SK-N-SH (cell line): ENCODE data around the gene SMYD3. TPM values are rescaled to one million over a fixed set of nuclear protein-coding genes. Genes with fewer than 3 reads are reported as not detected.

ENCODE experiments used
- CTCF ChIA-PET: fragments of 300-600, 350-600 bp; formaldehyde crosslinking; extraction: SDS; loops from one replicate; lab custom pipeline; 2021; lab: Yijun Ruan, JAX
- POLR2A ChIA-PET: fragments of 350-600 bp; sonication (Branson Sonifier 250); formaldehyde crosslinking; extraction: SDS; loops from one replicate; lab custom pipeline; 2020; ENCODE audit warnings: antibody characterized with exemption, inconsistent platforms; lab: Yijun Ruan, JAX
- DNase-seq: peaks from one replicate; pipeline ENCODE4 v3.0.0; 2012
- H2AFZ ChIP-seq: fragments of 200-600 bp; sonication (generic); 2 replicates; pipeline ENCODE4 v1.8.1; 2016; ENCODE audit warnings: antibody characterized with exemption, mild to moderate bottlenecking, low read depth
- H3F3A ChIP-seq: fragments of 200-600 bp; sonication (generic); replicated peaks from 2 replicates; pipeline ENCODE3; 2016; ENCODE audit warnings: antibody characterized with exemption, mild to moderate bottlenecking; ENCODE audit not compliant: insufficient read depth
- H3K27ac ChIP-seq, 2 experiments: fragments of 200-500 bp in 1 of 2; fragments of 200-600 bp in 1 of 2; sonication (Bioruptor generic) in 1 of 2; sonication (generic), shearing (Covaris generic) in 1 of 2; 2 replicates each; pipeline versions ENCODE4 v1.5.1 to v1.6.1; 2014 to 2016; ENCODE audit warnings: low read depth in 2 of 2, inconsistent platforms in 1 of 2, low read length in 1 of 2, mild to moderate bottlenecking in 1 of 2, mixed read lengths in 1 of 2
- H3K27me3 ChIP-seq: fragments of 200-600 bp; sonication (generic), shearing (Covaris generic); 2 replicates; pipeline ENCODE4 v1.6.1; 2016; ENCODE audit warnings: mixed run types; ENCODE audit not compliant: insufficient read depth
- H3K36me3 ChIP-seq, 2 experiments: fragments of 200-500 bp in 1 of 2; fragments of 200-600 bp in 1 of 2; sonication (Bioruptor generic) in 1 of 2; sonication (generic) in 1 of 2; replicated peaks in 1 of 2; 2 replicates each; pipeline versions ENCODE3 to v1.5.1; 2014 to 2016; ENCODE audit warnings: low read length in 1 of 2, mild to moderate bottlenecking in 1 of 2; ENCODE audit not compliant: insufficient read depth in 2 of 2, control insufficient read depth in 1 of 2
- H3K4me1 ChIP-seq, 2 experiments: fragments of 200-500 bp in 1 of 2; fragments of 200-600 bp in 1 of 2; sonication (Bioruptor generic) in 1 of 2; sonication (generic), shearing (Covaris generic) in 1 of 2; 2 replicates each; pipeline versions ENCODE4 v1.5.1 to v1.6.1; 2014 to 2016; ENCODE audit warnings: low read depth in 1 of 2, low read length in 1 of 2, mixed run types in 1 of 2; ENCODE audit not compliant: insufficient read depth in 2 of 2, control insufficient read depth in 1 of 2
- H3K4me2 ChIP-seq: fragments of 200-600 bp; sonication (generic), shearing (Covaris generic); 2 replicates; pipeline ENCODE4 v1.6.1; 2017; ENCODE audit warnings: mixed run types
- H3K4me3 ChIP-seq, 2 experiments: fragments of 200-500 bp in 1 of 2; fragments of 200-600 bp in 1 of 2; sonication (Bioruptor generic) in 1 of 2; sonication (generic), shearing (Covaris generic) in 1 of 2; 2 replicates each; pipeline versions ENCODE4 v1.5.1 to v1.8.1; 2014 to 2016; ENCODE audit warnings: low read depth in 2 of 2, inconsistent platforms in 1 of 2, low read length in 1 of 2, mild to moderate bottlenecking in 1 of 2, mixed read lengths in 1 of 2, moderate library complexity in 1 of 2
- H3K79me2 ChIP-seq: fragments of 200-600 bp; sonication (generic); 2 replicates; pipeline ENCODE4 v1.8.1; 2017; ENCODE audit warnings: mild to moderate bottlenecking; ENCODE audit not compliant: insufficient read depth
- H3K9ac ChIP-seq: fragments of 200-600 bp; sonication (generic); 2 replicates; pipeline ENCODE4 v1.6.1; 2017; ENCODE audit warnings: mixed run types
- H3K9me2 ChIP-seq: fragments of 200-600 bp; sonication (generic); 2 replicates; pipeline ENCODE4 v1.6.1; 2017; ENCODE audit warnings: mixed run types
- H3K9me3 ChIP-seq: fragments of 200-600 bp; sonication (generic); 2 replicates; pipeline ENCODE4 v1.6.1; 2017; ENCODE audit warnings: mixed run types, mild to moderate bottlenecking, moderate library complexity
- H4K20me1 ChIP-seq: fragments of 200-600 bp; sonication (generic); 2 replicates; pipeline ENCODE4 v1.6.1; 2017; ENCODE audit warnings: mild to moderate bottlenecking, mixed run types; ENCODE audit not compliant: insufficient read depth
- CHD2 ChIP-seq: fragments of 150-350 bp; IDR thresholded peaks from 2 replicates; pipeline ENCODE4 v1.6.1; 2018; ENCODE audit warnings: low read length; ENCODE audit not compliant: partially characterized antibody
- FOXJ3 ChIP-seq: sonication (generic); formaldehyde crosslinking; IDR thresholded peaks from 2 replicates; pipeline ENCODE4 v1.5.1; 2020; ENCODE audit warnings: mild to moderate bottlenecking, missing genetic modification reagents
- FOXM1 ChIP-seq: IDR thresholded peaks from 2 replicates; pipeline ENCODE4 v1.4.0; 2012; ENCODE audit warnings: low read depth, mild to moderate bottlenecking
- MAX ChIP-seq: IDR thresholded peaks from 2 replicates; pipeline ENCODE4 v1.4.0; 2012; ENCODE audit warnings: low read depth
- NFIC ChIP-seq: IDR thresholded peaks from 2 replicates; pipeline ENCODE4 v1.4.0; 2012; ENCODE audit warnings: borderline replicate concordance
- NRF1 ChIP-seq: IDR thresholded peaks from 2 replicates; pipeline ENCODE4 v1.6.1; 2012; ENCODE audit warnings: low read depth, mild to moderate bottlenecking, low read length
- POLR2AphosphoS5 ChIP-seq: IDR thresholded peaks from 2 replicates; pipeline ENCODE4 v1.6.1; 2012; ENCODE audit warnings: low read depth, low read length
- RCOR1 ChIP-seq: fragments of 150-350 bp; IDR thresholded peaks from 2 replicates; pipeline ENCODE4 v1.6.1; 2017; ENCODE audit warnings: antibody characterized with exemption, low read length
- RFX5 ChIP-seq: IDR thresholded peaks from 2 replicates; pipeline ENCODE4 v1.6.1; 2012; ENCODE audit warnings: mild to moderate bottlenecking, improper control_type of control experiment, low read length
- RXRA ChIP-seq: IDR thresholded peaks from 2 replicates; pipeline ENCODE4 v1.4.0; 2012; ENCODE audit warnings: low read depth, mild to moderate bottlenecking, borderline replicate concordance
- SIN3A ChIP-seq: IDR thresholded peaks from 2 replicates; pipeline ENCODE4 v1.6.1; 2012; ENCODE audit warnings: low read depth, mild to moderate bottlenecking, low read length, moderate library complexity, borderline replicate concordance
- TCF12 ChIP-seq: IDR thresholded peaks from 2 replicates; pipeline ENCODE4 v1.4.0; 2012
- USF1 ChIP-seq: IDR thresholded peaks from 2 replicates; pipeline ENCODE4 v1.4.0; 2012; ENCODE audit warnings: low read depth, borderline replicate concordance
- YY1 ChIP-seq: IDR thresholded peaks from 2 replicates; pipeline ENCODE4 v1.4.0; 2012; ENCODE audit warnings: low read depth, mild to moderate bottlenecking
- WGBS: methylation state at CpG from one replicate; pipeline ENCODE4 v1.1.6; 2017; ENCODE audit warnings: low lambda C conversion rate; 5-methylcytosine and 5-hydroxymethylcytosine counted together
- polyA plus RNA-seq, 3 experiments: library from polyadenylated mRNA; depleted of rRNA; stranded (reverse); fragments of >200 nt; gene quantifications; 2 replicates each; pipeline ENCODE4 v1.2.3, GENCODE V29; 2012
- TF ChIP-seq, protein P1 (sequence below): fragments of 150-350 bp; IDR thresholded peaks from 2 replicates; pipeline ENCODE4 v1.6.1; 2016; ENCODE audit warnings: mild to moderate bottlenecking, low read depth, low read length
- TF ChIP-seq, protein P2 (sequence below): fragments of 150-350 bp; IDR thresholded peaks from 2 replicates; pipeline ENCODE4 v1.6.1; 2017; ENCODE audit warnings: antibody characterized with exemption, low read length, low read depth, borderline replicate concordance

SMYD3 gene
- polyA plus RNA-seq, 1 of the 3 experiments (the other 2 are of a cell fraction) = 31.4 TPM

DNA sequence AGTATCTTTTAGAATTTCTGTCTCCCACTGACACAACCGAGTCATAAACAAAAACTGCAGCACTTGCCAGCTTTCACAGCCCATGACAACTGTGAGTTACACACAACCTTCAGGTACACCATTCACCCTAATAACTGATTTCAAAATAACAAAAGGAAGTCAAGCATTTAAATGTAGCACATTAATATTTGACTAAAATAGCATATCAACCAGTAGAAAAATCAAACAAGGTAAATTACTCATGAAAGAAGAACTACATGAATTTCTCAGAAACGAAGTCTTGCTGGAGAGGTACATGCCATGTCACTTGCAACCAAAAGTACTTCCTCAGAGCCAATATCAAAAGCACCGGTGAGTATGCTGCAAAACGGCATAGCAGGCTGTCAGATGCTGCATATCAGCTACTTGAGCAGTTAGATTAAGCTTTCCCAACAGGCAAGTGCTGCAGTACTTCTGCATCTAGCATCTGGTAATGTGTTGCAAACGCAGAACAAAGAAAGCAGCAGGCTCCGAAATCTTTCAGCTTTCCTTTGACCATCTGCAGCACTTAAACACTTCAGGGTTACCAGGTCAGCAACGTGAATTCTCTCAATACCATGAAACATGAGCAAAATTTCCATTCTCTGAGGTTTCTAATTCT, 223.2 kb downstream of the SMYD3 start:
- no peaks in the 10 kb centered on the region for H4K20me1 ChIP-seq
- ChIA-PET POLR2A (no interaction called here), CTCF (interaction anchor here (0.9 to 1.6 kb wide), 4 partner anchors 9 to 1131 kb away, joined by 3 to 5 read pairs (median 3); no protein-coding TSS in a partner anchor)
- WGBS = 89% methylated on average over 7 of the region's 7 CpGs
- H3K36me3 ChIP-seq = no peaks in the 10 kb centered on the region
- TF ChIP-seq YY1 (no peak), TCF12 (no peak), NRF1 (no peak)
- H3K79me2 ChIP-seq = no peaks in the 10 kb centered on the region
- no peaks in the 10 kb centered on the region for H3K27me3 ChIP-seq
- no peak overlapping the region for H3K4me2 ChIP-seq
- H3K9me3 ChIP-seq = no peaks in the 10 kb centered on the region
- no peak overlapping the region for H3K4me3 ChIP-seq
- H3K9ac ChIP-seq = no peak overlapping the region
- no peak overlapping the region for H3K27ac ChIP-seq
- H3F3A ChIP-seq = no peaks in the 10 kb centered on the region
- H3K4me1 ChIP-seq = peaks cover 0 to 13% of the 10 kb centered on the region in 2 experiments; a peak in 2 of 4 replicates
- H2AFZ ChIP-seq = no peak overlapping the region
- H3K9me2 ChIP-seq = no peaks in the 10 kb centered on the region
- no peak for DNase-seq

DNA sequence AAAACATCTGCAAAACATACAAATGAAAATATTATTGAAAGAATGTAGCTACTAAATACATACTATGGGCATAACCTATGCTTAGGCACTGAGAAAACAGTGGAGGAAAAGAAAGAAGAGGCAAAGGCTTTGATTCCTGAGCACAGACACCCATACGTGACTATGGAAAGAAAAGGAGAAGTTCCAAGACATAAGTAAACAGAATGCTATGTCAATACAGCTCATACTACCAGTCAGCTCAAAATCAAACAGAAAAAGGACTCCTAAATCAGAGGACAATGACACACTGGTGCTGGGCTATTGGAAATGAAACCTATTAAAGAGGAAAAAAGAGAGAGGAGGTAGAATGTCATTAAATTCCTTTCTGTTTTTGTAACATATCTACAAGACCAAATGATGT, 225.4 kb downstream of the SMYD3 start:
- POLR2A ChIA-PET = no interaction called here
- Histone ChIP-seq H3K9me3 (no peaks in the 10 kb centered on the region), H3K4me1 (peaks cover 0 to 13% of the 10 kb centered on the region in 2 experiments; a peak in 2 of 4 replicates), H3K27me3 (no peaks in the 10 kb centered on the region), H3K27ac (no peak overlapping the region), H3K4me2 (no peak overlapping the region), H3K79me2 (no peaks in the 10 kb centered on the region), H3K4me3 (no peak overlapping the region), H4K20me1 (no peaks in the 10 kb centered on the region), H2AFZ (no peak overlapping the region), H3K36me3 (no peaks in the 10 kb centered on the region), H3K9ac (no peak overlapping the region), H3F3A (no peaks in the 10 kb centered on the region), H3K9me2 (no peaks in the 10 kb centered on the region)
- no peak for DNase-seq
- no peak for TF ChIP-seq RCOR1
- TF ChIP-seq, protein P1, sequence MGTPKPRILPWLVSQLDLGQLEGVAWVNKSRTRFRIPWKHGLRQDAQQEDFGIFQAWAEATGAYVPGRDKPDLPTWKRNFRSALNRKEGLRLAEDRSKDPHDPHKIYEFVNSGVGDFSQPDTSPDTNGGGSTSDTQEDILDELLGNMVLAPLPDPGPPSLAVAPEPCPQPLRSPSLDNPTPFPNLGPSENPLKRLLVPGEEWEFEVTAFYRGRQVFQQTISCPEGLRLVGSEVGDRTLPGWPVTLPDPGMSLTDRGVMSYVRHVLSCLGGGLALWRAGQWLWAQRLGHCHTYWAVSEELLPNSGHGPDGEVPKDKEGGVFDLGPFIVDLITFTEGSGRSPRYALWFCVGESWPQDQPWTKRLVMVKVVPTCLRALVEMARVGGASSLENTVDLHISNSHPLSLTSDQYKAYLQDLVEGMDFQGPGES = no peak
- no peak for TF ChIP-seq FOXJ3 (CRISPR knock-in tag)
- no peak for TF ChIP-seq FOXM1
- TF ChIP-seq NFIC = no peak
- no peak for TF ChIP-seq RXRA
- no peak for TF ChIP-seq YY1
- CTCF ChIA-PET = interaction anchor here (1.0 to 4.4 kb wide), 4 partner anchors 9 to 1128 kb away, joined by 3 to 40 read pairs (median 6); partner anchors contain the start of gene KIF26B
- 89% methylated on average over 1 of the region's 1 CpG for WGBS

DNA sequence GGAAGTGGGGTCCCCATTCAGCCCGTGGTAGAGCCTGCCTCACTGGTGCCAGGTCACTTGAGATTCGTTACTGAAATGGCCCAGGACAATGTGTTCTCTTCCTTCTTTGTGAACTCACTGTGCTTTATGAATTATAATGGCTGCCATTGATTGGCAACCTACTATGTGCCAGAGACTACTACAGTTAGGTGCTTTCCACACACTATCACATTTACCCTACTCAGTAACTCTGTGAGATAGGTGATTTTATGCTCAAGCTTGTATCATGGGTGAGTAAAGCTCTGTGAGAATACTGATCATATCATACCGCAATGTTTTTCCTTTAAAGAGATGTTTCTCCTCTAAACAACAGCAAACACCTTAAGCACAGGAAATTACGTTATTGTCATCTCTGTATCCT, 225.9 kb downstream of the SMYD3 start:
- Histone ChIP-seq H4K20me1 (no peaks in the 10 kb centered on the region), H3K79me2 (no peaks in the 10 kb centered on the region), H3K9me3 (no peaks in the 10 kb centered on the region), H3K9ac (no peak overlapping the region), H3K36me3 (no peaks in the 10 kb centered on the region), H3K4me2 (no peak overlapping the region), H2AFZ (no peak overlapping the region), H3K4me3 (no peak overlapping the region), H3K4me1 (peaks cover 0 to 13% of the 10 kb centered on the region in 2 experiments; a peak in 2 of 4 replicates), H3K27me3 (no peaks in the 10 kb centered on the region), H3F3A (no peaks in the 10 kb centered on the region), H3K9me2 (no peaks in the 10 kb centered on the region), H3K27ac (no peak overlapping the region)
- WGBS = 88% methylated on average over 4 of the region's 4 CpGs
- DNase-seq = no peak
- ChIA-PET POLR2A (no interaction called here), CTCF (interaction anchor here (0.5 to 4.4 kb wide), 35 partner anchors 9 to 1140 kb away, joined by 3 to 40 read pairs (median 5); partner anchors contain the start of gene KIF26B)
- TF ChIP-seq MAX = no peak
- TF ChIP-seq, protein P2, sequence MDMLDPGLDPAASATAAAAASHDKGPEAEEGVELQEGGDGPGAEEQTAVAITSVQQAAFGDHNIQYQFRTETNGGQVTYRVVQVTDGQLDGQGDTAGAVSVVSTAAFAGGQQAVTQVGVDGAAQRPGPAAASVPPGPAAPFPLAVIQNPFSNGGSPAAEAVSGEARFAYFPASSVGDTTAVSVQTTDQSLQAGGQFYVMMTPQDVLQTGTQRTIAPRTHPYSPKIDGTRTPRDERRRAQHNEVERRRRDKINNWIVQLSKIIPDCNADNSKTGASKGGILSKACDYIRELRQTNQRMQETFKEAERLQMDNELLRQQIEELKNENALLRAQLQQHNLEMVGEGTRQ = no peak
- no peak for TF ChIP-seq RFX5
- TF ChIP-seq RCOR1 = no peak
- TF ChIP-seq POLR2AphosphoS5 = no peak
- no peak for TF ChIP-seq SIN3A
- TF ChIP-seq CHD2 = no peak
- TF ChIP-seq RXRA = no peak
- TF ChIP-seq USF1 = no peak
